Natural killer cell treated with Interleukin-12 subunit alpha and Interleukin-12 subunit beta and Interleukin-15 and Interleukin-18, amount 100 ng/mL, for 72 hours (primary cell): ENCODE measurements around the gene ZNF317. TPM values are rescaled to one million over a fixed set of nuclear protein-coding genes. Genes with fewer than 3 reads are reported as not detected.

Experiments
- ATAC-seq, 2 donors: fragments of 150-1000 bp; cut with Tn5 transposase in 1 of 2; sonication (Bioruptor Pico), chemical (Tn5 transposase) in 1 of 2; 2 replicates each; pipeline ENCODE4 v1.10.0; 2021
- DNase-seq: peaks from one replicate; pipeline ENCODE4 v3.0.0; 2022; ENCODE audit warnings: low spot score
- H3K27ac Mint-ChIP-seq, 2 donors: 1 replicate in 1 of 2; 2 replicates in 1 of 2; pipeline ENCODE4 v1.8.0; 2022; ENCODE audit warnings: mixed read lengths in 2 of 2, mild to moderate bottlenecking in 1 of 2, moderate library complexity in 1 of 2
- H3K27me3 Mint-ChIP-seq, 2 donors: 1 replicate in 1 of 2; 2 replicates in 1 of 2; pipeline ENCODE4 v1.8.0; 2022; ENCODE audit warnings: mixed read lengths in 2 of 2
- H3K36me3 Mint-ChIP-seq: one replicate; pipeline ENCODE4 v1.8.0; 2022; ENCODE audit warnings: mixed read lengths
- H3K4me1 Mint-ChIP-seq, 2 donors: 1 replicate in 1 of 2; 2 replicates in 1 of 2; pipeline ENCODE4 v1.8.0; 2022; ENCODE audit warnings: low read depth in 2 of 2, mixed read lengths in 2 of 2, mild to moderate bottlenecking in 1 of 2
- H3K4me3 Mint-ChIP-seq: one replicate; pipeline ENCODE4 v1.8.0; 2022; ENCODE audit warnings: mixed read lengths
- H3K9me3 Mint-ChIP-seq: 2 replicates; pipeline ENCODE4 v1.8.0; 2022; ENCODE audit warnings: mixed read lengths
- total RNA-seq, 2 donors: library from RNA; stranded (reverse); gene quantifications; one replicate each; pipeline ENCODE4 v1.2.3, GENCODE V29; 2022

Gene ZNF317
- total RNA-seq = 10 to 100 TPM; 44.2 to 51.0 TPM

GRCh38 chr19:9140159-9140874 is at the start of gene ZNF317:
TSS of gene ZNF317 (plus strand) at chr19:9140397. CDS start at chr19:9156017, 15,620 bp downstream.
- Mint-ChIP-seq H3K27ac (peak within 1 kb of the TSS; percentile 96 to 98), H3K4me1 (peaks cover 29 to 42% of the 10 kb centered on the region in 2 donors), H3K9me3 (no peaks in the 10 kb centered on the region), H3K36me3 (peaks cover 23% of the 10 kb centered on the region), H3K27me3 (peaks cover 0 to 3% of the 10 kb centered on the region in 2 donors), H3K4me3 (peak within 1 kb of the TSS; percentile 91)
- DNase-seq = peak; percentile 93
- peak; percentile 99 for ATAC-seq

DNA sequence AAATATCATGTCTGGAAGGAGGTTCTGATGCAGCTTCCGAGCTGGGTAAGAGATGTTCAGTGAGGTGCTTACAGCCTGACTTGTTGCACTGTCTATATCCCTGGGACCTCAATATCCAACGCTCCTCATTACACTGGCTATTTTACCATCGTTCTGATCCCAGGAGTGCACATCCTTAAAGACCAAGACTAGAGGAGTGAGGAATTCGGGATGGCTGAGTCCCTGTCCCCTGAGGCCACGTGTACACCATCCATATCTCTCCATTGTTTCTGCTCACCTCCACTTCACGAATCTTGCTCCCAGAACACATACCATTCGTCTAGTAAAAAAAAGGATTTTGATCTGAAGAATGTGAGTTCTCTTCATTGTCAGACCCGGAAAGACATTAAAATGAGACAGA is 32.8 kb upstream of the ZNF317 start, which contains the start of gene OR7G2:
Gene OR7G2 (minus strand): TSS at position 101 of the 400 bp plus-strand sequence. CDS start 4,232 bp downstream, outside the sequence.
- DNase-seq (no peak), ATAC-seq (no peak)
- H3K27ac Mint-ChIP-seq = no peak within 1 kb of the TSS
- H3K27me3 Mint-ChIP-seq = peaks cover 20 to 33% of the 10 kb centered on the region in 2 donors
- H3K4me3 Mint-ChIP-seq = no peak within 1 kb of the TSS
- no peaks in the 10 kb centered on the region for H3K4me1 Mint-ChIP-seq
- H3K9me3 Mint-ChIP-seq = no peaks in the 10 kb centered on the region
- no peaks in the 10 kb centered on the region for H3K36me3 Mint-ChIP-seq

GRCh38 chr19:9109959-9110358 is 30.2 kb upstream of the ZNF317 start:
- DNase-seq (no peak), ATAC-seq (no peak)
- no peaks in the 10 kb centered on the region for H3K4me1 Mint-ChIP-seq
- H3K27me3 Mint-ChIP-seq = peaks cover 19 to 28% of the 10 kb centered on the region in 2 donors
- H3K9me3 Mint-ChIP-seq = no peaks in the 10 kb centered on the region
- H3K27ac Mint-ChIP-seq = no peak overlapping the region
- no peaks in the 10 kb centered on the region for H3K36me3 Mint-ChIP-seq
- H3K4me3 Mint-ChIP-seq = no peak overlapping the region

DNA sequence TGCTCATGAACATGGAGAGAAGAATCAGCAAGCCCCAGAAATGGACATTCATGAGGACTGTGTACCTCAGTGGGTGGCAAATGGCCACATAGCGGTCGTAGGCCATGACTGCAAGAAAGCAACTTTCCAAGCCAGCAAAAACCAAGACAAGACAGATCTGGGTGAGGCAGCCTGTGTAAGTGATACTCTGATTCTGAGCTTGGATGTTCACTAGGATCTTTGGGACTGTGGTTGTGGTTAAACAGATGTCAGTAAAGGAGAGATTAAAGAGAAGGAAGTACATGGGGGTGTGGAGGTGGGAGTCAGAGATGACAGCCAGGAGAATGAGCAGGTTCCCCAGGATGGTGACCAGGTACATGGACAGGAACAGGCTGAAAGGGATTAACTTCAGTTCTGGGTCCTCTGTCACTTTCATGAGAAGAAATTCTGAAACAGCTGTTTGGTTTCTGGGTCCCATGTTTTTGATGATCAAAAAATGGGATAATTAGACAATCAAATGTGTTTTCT is 24.8 kb upstream of the ZNF317 start, which contains the start of gene OR7G1:
Gene OR7G1 (minus strand): TSS at position 457 of the 507 bp plus-strand sequence. CDS start 0 bp downstream, at position 457.
- Mint-ChIP-seq H3K9me3 (no peaks in the 10 kb centered on the region), H3K27me3 (peaks cover 15 to 33% of the 10 kb centered on the region in 2 donors), H3K36me3 (no peaks in the 10 kb centered on the region), H3K4me1 (no peaks in the 10 kb centered on the region), H3K4me3 (no peak within 1 kb of the TSS), H3K27ac (no peak within 1 kb of the TSS)
- DNase-seq (no peak), ATAC-seq (no peak)

- no peak overlapping the region for H3K27ac Mint-ChIP-seq
- H3K27me3 Mint-ChIP-seq = peaks cover 19 to 33% of the 10 kb centered on the region in 2 donors
- no peak for ATAC-seq
- H3K9me3 Mint-ChIP-seq = no peaks in the 10 kb centered on the region
- no peaks in the 10 kb centered on the region for H3K36me3 Mint-ChIP-seq
- no peak overlapping the region for H3K4me3 Mint-ChIP-seq
- no peak for DNase-seq
- no peaks in the 10 kb centered on the region for H3K4me1 Mint-ChIP-seq
Measured at GRCh38 chr19:9116547-9116946, 23.6 kb upstream of the ZNF317 start.

DNA sequence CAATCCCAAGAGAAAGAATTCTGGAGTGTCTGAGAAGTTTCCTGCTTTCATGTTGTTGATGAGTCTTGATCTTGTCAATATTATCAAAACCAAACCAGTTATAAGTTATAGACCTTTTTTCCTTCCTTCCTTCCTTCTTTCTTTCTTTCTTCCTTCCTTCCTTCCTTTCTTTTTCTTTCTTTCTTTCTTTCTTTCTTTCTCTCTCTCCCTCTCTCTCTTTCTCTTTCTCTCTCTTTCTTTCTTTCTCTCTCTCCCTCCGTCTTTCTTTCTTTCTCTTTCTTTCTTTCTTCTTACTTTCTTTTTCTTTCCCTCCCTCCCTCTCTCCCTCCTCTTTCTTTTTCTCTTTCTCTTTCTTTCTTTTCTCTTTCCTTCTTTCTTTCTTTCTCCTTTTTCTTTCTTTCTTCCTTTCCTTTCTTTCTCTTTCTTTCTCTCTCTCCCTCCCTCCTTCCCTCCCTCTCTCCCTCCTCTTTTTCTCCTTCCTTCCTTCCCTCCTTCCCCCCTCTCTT is 13.2 kb upstream of the ZNF317 start, which contains the start of gene OR7G3:
Gene OR7G3 (minus strand): TSS at position 51 of the 506 bp plus-strand sequence. CDS start 0 bp downstream, at position 51.
- H3K27ac Mint-ChIP-seq = peak within 1 kb of the TSS in 1 of 2 donors; percentile 4
- DNase-seq = no peak

GRCh38 chr19:9128171-9128570 is 12.0 kb upstream of the ZNF317 start:
- no peak overlapping the region for H3K4me3 Mint-ChIP-seq
- peaks cover 9 to 10% of the 10 kb centered on the region in 2 donors for H3K4me1 Mint-ChIP-seq
- no peaks in the 10 kb centered on the region for H3K9me3 Mint-ChIP-seq
- ATAC-seq (no peak), DNase-seq (no peak)
- no peaks in the 10 kb centered on the region for H3K36me3 Mint-ChIP-seq
- peaks cover 20 to 29% of the 10 kb centered on the region in 2 donors for H3K27me3 Mint-ChIP-seq
- H3K27ac Mint-ChIP-seq = no peak overlapping the region

More for the DNA sequence above, 13.2 kb upstream of the ZNF317 start, which contains the start of gene OR7G3:
- peaks cover 24 to 31% of the 10 kb centered on the region in 2 donors for H3K27me3 Mint-ChIP-seq
- no peaks in the 10 kb centered on the region for H3K9me3 Mint-ChIP-seq
- H3K4me1 Mint-ChIP-seq = peaks cover 9 to 10% of the 10 kb centered on the region in 2 donors
- ATAC-seq = no peak
- H3K36me3 Mint-ChIP-seq = no peaks in the 10 kb centered on the region
- H3K4me3 Mint-ChIP-seq = no peak within 1 kb of the TSS

DNA sequence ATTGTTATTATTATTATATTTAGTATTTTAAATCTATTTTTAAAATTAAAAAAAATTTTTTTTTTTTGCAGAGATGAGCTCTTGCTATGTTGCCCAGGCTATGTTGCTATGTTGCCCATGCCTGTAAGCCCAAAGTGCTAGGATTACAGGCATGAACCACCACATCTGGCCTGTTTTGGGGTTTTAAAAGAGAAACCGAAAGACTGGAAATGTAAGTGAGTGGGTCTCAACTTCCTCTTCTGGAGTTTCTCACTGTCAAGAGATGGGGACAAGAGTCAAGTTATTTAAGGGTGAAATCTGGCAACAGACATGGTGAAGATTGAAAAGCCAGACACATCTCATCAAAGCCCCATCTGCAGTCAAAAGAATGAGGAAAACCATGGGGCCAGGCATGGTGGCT is 9.2 kb upstream of the ZNF317 start:
- H3K4me3 Mint-ChIP-seq = no peak overlapping the region
- peak overlapping the region in 1 of 2 donors; percentile 60 for H3K27ac Mint-ChIP-seq
- no peak for DNase-seq
- H3K9me3 Mint-ChIP-seq = no peaks in the 10 kb centered on the region
- peaks cover 9 to 10% of the 10 kb centered on the region in 2 donors for H3K4me1 Mint-ChIP-seq
- no peaks in the 10 kb centered on the region for H3K36me3 Mint-ChIP-seq
- no peak for ATAC-seq
- H3K27me3 Mint-ChIP-seq = peaks cover 14 to 19% of the 10 kb centered on the region in 2 donors

GRCh38 chr19:9132422-9132821 is 7.8 kb upstream of the ZNF317 start:
- Mint-ChIP-seq H3K4me3 (no peak overlapping the region), H3K36me3 (no peaks in the 10 kb centered on the region), H3K4me1 (peaks cover 12 to 16% of the 10 kb centered on the region in 2 donors), H3K9me3 (no peaks in the 10 kb centered on the region), H3K27ac (no peak overlapping the region), H3K27me3 (peaks cover 5 to 6% of the 10 kb centered on the region in 2 donors)
- no peak for ATAC-seq
- DNase-seq = no peak

- Mint-ChIP-seq H3K27me3 (peaks cover 0 to 3% of the 10 kb centered on the region in 2 donors), H3K4me1 (peaks cover 29 to 41% of the 10 kb centered on the region in 2 donors), H3K27ac (peak overlapping the region; percentile 96 to 98), H3K9me3 (no peaks in the 10 kb centered on the region), H3K36me3 (peaks cover 17% of the 10 kb centered on the region), H3K4me3 (peak overlapping the region; percentile 91)
- ATAC-seq = peak in 1 of 2 donors; percentile 2
- no peak for DNase-seq
Measured at GRCh38 chr19:9139609-9140158, 513 bp upstream of the ZNF317 start.

DNA sequence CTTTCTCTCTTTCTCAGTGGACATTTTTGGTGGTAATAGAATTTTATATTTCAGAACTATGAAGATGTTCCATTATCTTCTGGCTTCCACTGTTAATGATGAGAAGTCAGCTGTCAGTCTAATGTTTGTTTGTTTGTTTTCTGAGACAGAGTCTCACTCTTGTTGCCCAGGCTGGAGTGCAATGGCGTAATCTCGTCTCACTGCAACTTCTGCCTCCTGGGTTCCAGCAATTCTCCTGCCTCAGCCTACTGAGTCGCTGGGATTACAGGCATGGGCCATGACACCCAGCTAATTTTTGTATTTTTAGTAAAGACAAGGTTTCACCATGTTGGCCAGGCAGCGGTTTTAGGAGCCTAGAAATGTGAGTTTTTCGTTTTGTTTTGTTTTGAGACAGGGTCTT is 4.7 kb downstream of the ZNF317 start:
- no peak overlapping the region for H3K27ac Mint-ChIP-seq
- H3K4me1 Mint-ChIP-seq = peaks cover 47 to 51% of the 10 kb centered on the region in 2 donors
- DNase-seq (no peak), ATAC-seq (no peak)
- no peak overlapping the region for H3K4me3 Mint-ChIP-seq
- peaks cover 45% of the 10 kb centered on the region for H3K36me3 Mint-ChIP-seq
- peaks cover 4% of the 10 kb centered on the region for H3K9me3 Mint-ChIP-seq
- H3K27me3 Mint-ChIP-seq = no peaks in the 10 kb centered on the region

- ATAC-seq (no peak), DNase-seq (no peak)
- Mint-ChIP-seq H3K27ac (no peak overlapping the region), H3K4me3 (no peak overlapping the region), H3K4me1 (peaks cover 51 to 55% of the 10 kb centered on the region in 2 donors), H3K27me3 (no peaks in the 10 kb centered on the region), H3K36me3 (peaks cover 49% of the 10 kb centered on the region), H3K9me3 (peaks cover 4% of the 10 kb centered on the region)
Measured at GRCh38 chr19:9146882-9147281, 6.7 kb downstream of the ZNF317 start.

DNA sequence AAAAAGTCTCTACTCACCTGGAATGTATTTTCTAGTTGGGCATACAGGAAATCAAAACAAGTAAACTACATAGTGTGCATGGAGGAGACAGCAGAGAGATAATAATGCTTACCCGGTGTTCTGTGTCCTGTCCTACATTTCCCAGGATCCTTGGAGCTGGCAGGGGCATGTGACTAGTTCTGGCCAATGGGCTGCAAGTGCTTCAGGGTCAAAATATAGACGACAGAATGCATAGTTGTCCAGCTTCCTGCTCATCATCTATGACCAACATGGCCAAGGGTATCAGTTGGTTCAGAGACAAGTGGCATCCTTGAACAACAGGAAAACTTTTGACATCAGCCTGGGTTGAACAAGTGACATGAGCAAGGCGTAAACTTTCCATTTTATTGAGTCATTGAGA is 8.5 kb downstream of the ZNF317 start:
- H3K36me3 Mint-ChIP-seq = peaks cover 53% of the 10 kb centered on the region
- ATAC-seq (no peak), DNase-seq (no peak)
- peaks cover 4% of the 10 kb centered on the region for H3K9me3 Mint-ChIP-seq
- peaks cover 54% of the 10 kb centered on the region in 2 donors for H3K4me1 Mint-ChIP-seq
- H3K27me3 Mint-ChIP-seq = no peaks in the 10 kb centered on the region
- peak overlapping the region; percentile 36 for H3K4me3 Mint-ChIP-seq
- peak overlapping the region in 1 of 2 donors; percentile 64 for H3K27ac Mint-ChIP-seq
